ENCODE measurements around the gene PDE2A.

Gene PDE2A

GRCh38 chr11:72719144-72719543 lies 44.9 kb upstream of the PDE2A start:
- Histone ChIP-seq H4K8ac (ENCODE audit: low read depth, low read length) (no peak overlapping the region), H2AFZ (ENCODE audit: insufficient read depth, low read length, poor library complexity) (no peak overlapping the region), H3K27ac (ENCODE audit: low read depth, low read length) (no peak overlapping the region), H4K91ac (ENCODE audit: low read depth, low read length) (no peak overlapping the region), H3K4me1 (ENCODE audit: control insufficient read depth in 1 of 2, insufficient read depth in 2 of 2, low read length in 2 of 2) (peaks cover 19 to 26% of the 10 kb centered on the region in 2 experiments), H2BK120ac (ENCODE audit: insufficient read depth, low read length, poor library complexity) (no peak overlapping the region), H3K79me1 (ENCODE audit: low read length) (peaks cover 10% of the 10 kb centered on the region), H3K9ac (ENCODE audit: low read length) (no peak overlapping the region), H2BK12ac (ENCODE audit: low read length) (no peak overlapping the region), H4K12ac (ENCODE audit: low read depth, low read length) (no peak overlapping the region), H3K36me3 (ENCODE audit: control insufficient read depth in 1 of 2, insufficient read depth in 2 of 2, low read length in 2 of 2) (no peaks in the 10 kb centered on the region), H3K4ac (ENCODE audit: low read depth, low read length) (no peak overlapping the region), H3K14ac (ENCODE audit: low read length) (no peak overlapping the region), H3K9me3 (ENCODE audit: insufficient read depth, low read depth, low read length) (peaks cover 2% of the 10 kb centered on the region), H2BK5ac (ENCODE audit: low read depth, low read length, poor library complexity) (no peak overlapping the region), H3K18ac (ENCODE audit: low read length) (no peak overlapping the region), H3K79me2 (ENCODE audit: control insufficient read depth, insufficient read depth, low read length, poor library complexity) (peaks cover 1% of the 10 kb centered on the region), H3K4me3 (ENCODE audit: low read depth, low read length) (no peak overlapping the region), H3K4me2 (ENCODE audit: low read length) (no peak overlapping the region), H3K23ac (ENCODE audit: low read length) (no peak overlapping the region), H2AK5ac (ENCODE audit: low read length) (no peak overlapping the region), H3K27me3 (ENCODE audit: insufficient read depth, low read length) (no peaks in the 10 kb centered on the region)
- DNase-seq: no peak
- WGBS (ENCODE audit: extremely low coverage, insufficient coverage, insufficient read length): no CpG with 5 or more reads among the region's 2 CpGs

GRCh38 chr11:72718101-72718501 lies 43.9 kb upstream of the PDE2A start:
- no peak overlapping the region for H2BK5ac ChIP-seq (ENCODE audit: low read depth, low read length, poor library complexity)
- H2AK5ac ChIP-seq (ENCODE audit: low read length): no peak overlapping the region
- WGBS (ENCODE audit: extremely low coverage, insufficient coverage, insufficient read length): no CpG with 5 or more reads among the region's 9 CpGs
- H3K9me3 ChIP-seq (ENCODE audit: insufficient read depth, low read depth, low read length): peaks cover 2% of the 10 kb centered on the region
- H3K4me1 ChIP-seq (ENCODE audit: control insufficient read depth in 1 of 2, insufficient read depth in 2 of 2, low read length in 2 of 2): peaks cover 19 to 28% of the 10 kb centered on the region in 2 experiments
- no peak overlapping the region for H4K8ac ChIP-seq (ENCODE audit: low read depth, low read length)
- H3K18ac ChIP-seq (ENCODE audit: low read length): no peak overlapping the region
- H3K36me3 ChIP-seq (ENCODE audit: control insufficient read depth in 1 of 2, insufficient read depth in 2 of 2, low read length in 2 of 2): no peaks in the 10 kb centered on the region
- H3K4ac ChIP-seq (ENCODE audit: low read depth, low read length): no peak overlapping the region
- no peak overlapping the region for H3K4me3 ChIP-seq (ENCODE audit: low read depth, low read length)
- H3K23ac ChIP-seq (ENCODE audit: low read length): no peak overlapping the region
- no peak overlapping the region for H2BK120ac ChIP-seq (ENCODE audit: insufficient read depth, low read length, poor library complexity)
- H4K91ac ChIP-seq (ENCODE audit: low read depth, low read length): no peak overlapping the region
- no peaks in the 10 kb centered on the region for H3K27me3 ChIP-seq (ENCODE audit: insufficient read depth, low read length)
- H2AFZ ChIP-seq (ENCODE audit: insufficient read depth, low read length, poor library complexity): no peak overlapping the region
- no peak for DNase-seq
- no peak overlapping the region for H3K9ac ChIP-seq (ENCODE audit: low read length)
- peaks cover 1% of the 10 kb centered on the region for H3K79me2 ChIP-seq (ENCODE audit: control insufficient read depth, insufficient read depth, low read length, poor library complexity)
- H4K12ac ChIP-seq (ENCODE audit: low read depth, low read length): no peak overlapping the region
- no peak overlapping the region for H3K14ac ChIP-seq (ENCODE audit: low read length)
- H2BK12ac ChIP-seq (ENCODE audit: low read length): no peak overlapping the region
- H3K4me2 ChIP-seq (ENCODE audit: low read length): no peak overlapping the region
- H3K27ac ChIP-seq (ENCODE audit: low read depth, low read length): no peak overlapping the region
- H3K79me1 ChIP-seq (ENCODE audit: low read length): peaks cover 10% of the 10 kb centered on the region

- no peak overlapping the region for H4K8ac ChIP-seq (ENCODE audit: low read depth, low read length)
- WGBS (ENCODE audit: extremely low coverage, insufficient coverage, insufficient read length): no CpG with 5 or more reads among the region's 14 CpGs
These were observed 42.7 kb upstream of the PDE2A start for GRCh38 chr11:72716788-72717435.

GRCh38 chr11:72716290-72716689 lies 42.1 kb upstream of the PDE2A start:
- Histone ChIP-seq H2AK5ac (ENCODE audit: low read length) (no peak overlapping the region), H3K4me3 (ENCODE audit: low read depth, low read length) (no peak overlapping the region), H3K14ac (ENCODE audit: low read length) (no peak overlapping the region), H3K27ac (ENCODE audit: low read depth, low read length) (no peak overlapping the region), H4K12ac (ENCODE audit: low read depth, low read length) (no peak overlapping the region), H3K18ac (ENCODE audit: low read length) (no peak overlapping the region), H3K4me1 (ENCODE audit: control insufficient read depth in 1 of 2, insufficient read depth in 2 of 2, low read length in 2 of 2) (peaks cover 14 to 24% of the 10 kb centered on the region in 2 experiments), H2BK5ac (ENCODE audit: low read depth, low read length, poor library complexity) (no peak overlapping the region), H3K9ac (ENCODE audit: low read length) (no peak overlapping the region), H4K8ac (ENCODE audit: low read depth, low read length) (no peak overlapping the region), H3K9me3 (ENCODE audit: insufficient read depth, low read depth, low read length) (peaks cover 2% of the 10 kb centered on the region), H4K91ac (ENCODE audit: low read depth, low read length) (no peak overlapping the region), H3K79me2 (ENCODE audit: control insufficient read depth, insufficient read depth, low read length, poor library complexity) (peaks cover 3% of the 10 kb centered on the region), H2BK12ac (ENCODE audit: low read length) (no peak overlapping the region), H3K27me3 (ENCODE audit: insufficient read depth, low read length) (no peaks in the 10 kb centered on the region), H2AFZ (ENCODE audit: insufficient read depth, low read length, poor library complexity) (no peak overlapping the region), H3K4ac (ENCODE audit: low read depth, low read length) (no peak overlapping the region), H3K36me3 (ENCODE audit: control insufficient read depth in 1 of 2, insufficient read depth in 2 of 2, low read length in 2 of 2) (peaks cover 0 to under 1% of the 10 kb centered on the region in 2 experiments), H3K4me2 (ENCODE audit: low read length) (no peak overlapping the region), H2BK120ac (ENCODE audit: insufficient read depth, low read length, poor library complexity) (no peak overlapping the region), H3K23ac (ENCODE audit: low read length) (no peak overlapping the region), H3K79me1 (ENCODE audit: low read length) (no peaks in the 10 kb centered on the region)
- WGBS (ENCODE audit: extremely low coverage, insufficient coverage, insufficient read length): no CpG with 5 or more reads among the region's 7 CpGs
- no peak for DNase-seq

More at GRCh38 chr11:72716788-72717435, 42.7 kb upstream of the PDE2A start:
- no peak overlapping the region for H3K18ac ChIP-seq (ENCODE audit: low read length)
- H3K4me3 ChIP-seq (ENCODE audit: low read depth, low read length): no peak overlapping the region
- H3K9ac ChIP-seq (ENCODE audit: low read length): no peak overlapping the region
- no peaks in the 10 kb centered on the region for H3K27me3 ChIP-seq (ENCODE audit: insufficient read depth, low read length)
- peaks cover 2% of the 10 kb centered on the region for H3K9me3 ChIP-seq (ENCODE audit: insufficient read depth, low read depth, low read length)
- H4K91ac ChIP-seq (ENCODE audit: low read depth, low read length): no peak overlapping the region
- H3K27ac ChIP-seq (ENCODE audit: low read depth, low read length): no peak overlapping the region
- H2BK5ac ChIP-seq (ENCODE audit: low read depth, low read length, poor library complexity): no peak overlapping the region
- H3K4me1 ChIP-seq (ENCODE audit: control insufficient read depth in 1 of 2, insufficient read depth in 2 of 2, low read length in 2 of 2): peaks cover 19 to 31% of the 10 kb centered on the region in 2 experiments
- no peak overlapping the region for H2AFZ ChIP-seq (ENCODE audit: insufficient read depth, low read length, poor library complexity)
- no peak for DNase-seq
- H2BK120ac ChIP-seq (ENCODE audit: insufficient read depth, low read length, poor library complexity): no peak overlapping the region
- H3K79me1 ChIP-seq (ENCODE audit: low read length): peaks cover 4% of the 10 kb centered on the region
- H2BK12ac ChIP-seq (ENCODE audit: low read length): no peak overlapping the region
- H3K79me2 ChIP-seq (ENCODE audit: control insufficient read depth, insufficient read depth, low read length, poor library complexity): peaks cover 5% of the 10 kb centered on the region
- no peaks in the 10 kb centered on the region for H3K36me3 ChIP-seq (ENCODE audit: control insufficient read depth in 1 of 2, insufficient read depth in 2 of 2, low read length in 2 of 2)
- H4K12ac ChIP-seq (ENCODE audit: low read depth, low read length): no peak overlapping the region
- H2AK5ac ChIP-seq (ENCODE audit: low read length): no peak overlapping the region
- H3K4ac ChIP-seq (ENCODE audit: low read depth, low read length): no peak overlapping the region
- H3K14ac ChIP-seq (ENCODE audit: low read length): no peak overlapping the region
- no peak overlapping the region for H3K23ac ChIP-seq (ENCODE audit: low read length)
- no peak overlapping the region for H3K4me2 ChIP-seq (ENCODE audit: low read length)
